B cell (primary cell): ENCODE measurements around the gene NOS1AP.

Experiments
- EZH2 ChIP-seq: IDR thresholded peaks from 2 replicates; pipeline ENCODE4 v1.6.1; 2012; ENCODE audit warnings: borderline replicate concordance, low read depth, mild to moderate bottlenecking, moderate library complexity, low read length; ENCODE audit not compliant: insufficient read depth, poor library complexity, severe bottlenecking
- TF ChIP-seq, protein P1 (sequence below): fragments of 200-600 bp; IDR thresholded peaks from one replicate; pipeline ENCODE4 v1.8.0; 2022; ENCODE audit warnings: antibody characterized with exemption, mild to moderate bottlenecking

- TF ChIP-seq, protein P1, sequence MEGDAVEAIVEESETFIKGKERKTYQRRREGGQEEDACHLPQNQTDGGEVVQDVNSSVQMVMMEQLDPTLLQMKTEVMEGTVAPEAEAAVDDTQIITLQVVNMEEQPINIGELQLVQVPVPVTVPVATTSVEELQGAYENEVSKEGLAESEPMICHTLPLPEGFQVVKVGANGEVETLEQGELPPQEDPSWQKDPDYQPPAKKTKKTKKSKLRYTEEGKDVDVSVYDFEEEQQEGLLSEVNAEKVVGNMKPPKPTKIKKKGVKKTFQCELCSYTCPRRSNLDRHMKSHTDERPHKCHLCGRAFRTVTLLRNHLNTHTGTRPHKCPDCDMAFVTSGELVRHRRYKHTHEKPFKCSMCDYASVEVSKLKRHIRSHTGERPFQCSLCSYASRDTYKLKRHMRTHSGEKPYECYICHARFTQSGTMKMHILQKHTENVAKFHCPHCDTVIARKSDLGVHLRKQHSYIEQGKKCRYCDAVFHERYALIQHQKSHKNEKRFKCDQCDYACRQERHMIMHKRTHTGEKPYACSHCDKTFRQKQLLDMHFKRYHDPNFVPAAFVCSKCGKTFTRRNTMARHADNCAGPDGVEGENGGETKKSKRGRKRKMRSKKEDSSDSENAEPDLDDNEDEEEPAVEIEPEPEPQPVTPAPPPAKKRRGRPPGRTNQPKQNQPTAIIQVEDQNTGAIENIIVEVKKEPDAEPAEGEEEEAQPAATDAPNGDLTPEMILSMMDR = no peak
- no peak for TF ChIP-seq EZH2
Measured at GRCh38 chr1:162360237-162360873, 290.9 kb downstream of the NOS1AP start.
